ENCODE results near the gene DICER1.

- no peak for TF ChIP-seq FOXK2 (IDR thresholded peaks at IDR 0.05)
- no peak for TF ChIP-seq FOXM1 (IDR thresholded peaks at IDR 0.05; ENCODE audit: borderline replicate concordance)
- no peak for TF ChIP-seq NFRKB (IDR thresholded peaks at IDR 0.05)
- no peak for TF ChIP-seq PKNOX1 (IDR thresholded peaks at IDR 0.05)
- TF ChIP-seq CTBP1 (IDR thresholded peaks at IDR 0.05; ENCODE audit: borderline replicate concordance), result no peak
- no peak for TF ChIP-seq L3MBTL2 (conservative IDR thresholded peaks at IDR 0.05)
- TF ChIP-seq ZNF384 (IDR thresholded peaks at IDR 0.05), result no peak
- TF ChIP-seq ARNT (IDR thresholded peaks at IDR 0.05), result no peak
- TF ChIP-seq SP1 (IDR thresholded peaks at IDR 0.05), result no peak
These were observed 95.8 kb downstream of the DICER1 start for GRCh38 chr14:95061317-95062093.

Measured in HEK293T (cell line).